ENCODE measurements around the gene DDIT4. TPM values are rescaled to one million over a fixed set of nuclear protein-coding genes. Genes with fewer than 3 reads are reported as not detected.

The DDIT4 gene
- total RNA-seq, 1 experiment from 2014 or later = 872 TPM

DNA sequence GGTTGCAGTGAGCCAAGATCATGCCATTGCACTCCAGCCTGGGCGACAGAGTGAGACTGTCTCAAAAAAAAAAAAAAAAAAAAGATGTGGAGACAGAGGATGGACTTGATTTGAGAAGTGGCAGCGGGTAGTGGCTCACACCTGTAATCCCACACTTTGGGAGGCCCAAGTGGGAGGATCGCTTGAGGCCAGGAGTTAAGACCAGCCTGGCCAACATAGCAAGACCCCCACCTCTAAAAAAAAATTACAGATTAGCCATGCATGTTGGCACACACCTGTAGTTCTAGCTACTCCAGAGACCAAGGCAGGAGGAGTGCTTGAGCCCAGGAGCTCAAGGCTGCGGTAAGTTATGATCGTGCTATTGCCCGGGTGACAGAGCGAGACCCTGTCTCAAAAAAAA is 33.4 kb upstream of the DDIT4 start:
- POLR2A ChIA-PET = interaction anchor here (1.2 to 27.1 kb wide), 7 partner anchors 11 to 80 kb away, joined by 3 to 902 read pairs (median 8); partner anchors contain the start of genes ANAPC16, ASCC1 and DDIT4
- CTCF ChIA-PET = interaction anchor here (0.6 to 1.2 kb wide), 3 partner anchors 10 to 344 kb away, joined by 3 to 4 read pairs (median 3); no protein-coding TSS in a partner anchor

DNA sequence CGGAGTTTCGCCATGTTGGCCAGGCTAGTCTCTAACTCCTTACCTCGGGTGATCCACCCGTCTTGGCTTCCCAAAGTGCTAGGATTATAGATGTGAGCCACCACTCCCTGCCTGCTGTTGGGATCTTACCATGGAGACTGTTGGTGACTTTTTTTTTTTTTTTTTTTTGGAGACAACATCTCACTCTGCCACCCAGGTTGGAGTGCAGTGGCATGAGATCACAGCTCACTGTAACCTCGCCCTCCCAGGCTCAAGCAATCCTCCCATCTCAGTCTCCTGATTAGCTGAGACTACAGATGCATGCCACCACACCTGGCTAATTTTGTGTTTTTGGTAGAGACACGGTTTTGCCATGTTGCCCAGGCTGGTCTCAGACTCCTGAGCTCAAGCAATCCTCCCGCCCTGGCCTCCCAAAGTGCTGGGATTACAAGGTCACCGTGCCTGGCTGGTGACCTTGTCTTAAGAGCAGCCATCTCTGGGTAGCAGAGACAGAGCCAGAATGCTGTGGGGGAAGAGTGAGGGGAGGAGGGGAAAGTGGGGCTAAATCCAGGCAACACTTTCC is 32.0 kb upstream of the DDIT4 start:
- ChIA-PET CTCF (interaction anchor here (0.7 to 1.9 kb wide), 4 partner anchors 19 to 193 kb away, joined by 3 to 7 read pairs (median 4); no protein-coding TSS in a partner anchor), POLR2A (interaction anchor here (0.7 to 27.1 kb wide), 6 partner anchors 13 to 272 kb away, joined by 3 to 902 read pairs (median 8); partner anchors contain the start of genes ANAPC16, ASCC1 and DDIT4)
- Mint-ChIP-seq H3K27me3 (ENCODE audit: insufficient read depth, unreplicated experiment) (no peaks in the 10 kb centered on the region), H3K36me3 (ENCODE audit: insufficient read depth, unreplicated experiment) (peaks cover 9% of the 10 kb centered on the region), H3K4me1 (ENCODE audit: insufficient read depth, unreplicated experiment) (peaks cover 58% of the 10 kb centered on the region), H3K27ac (ENCODE audit: low read depth, unreplicated experiment) (peak overlapping the region; percentile 88), H3K9me3 (ENCODE audit: unreplicated experiment) (no peaks in the 10 kb centered on the region), H3K4me3 (ENCODE audit: unreplicated experiment) (no peak overlapping the region)
- no TSS peak for BruUV-seq (replicated peaks)
- no peak for DNase-seq (ENCODE audit: unreplicated experiment)
- TF ChIP-seq, protein P1, sequence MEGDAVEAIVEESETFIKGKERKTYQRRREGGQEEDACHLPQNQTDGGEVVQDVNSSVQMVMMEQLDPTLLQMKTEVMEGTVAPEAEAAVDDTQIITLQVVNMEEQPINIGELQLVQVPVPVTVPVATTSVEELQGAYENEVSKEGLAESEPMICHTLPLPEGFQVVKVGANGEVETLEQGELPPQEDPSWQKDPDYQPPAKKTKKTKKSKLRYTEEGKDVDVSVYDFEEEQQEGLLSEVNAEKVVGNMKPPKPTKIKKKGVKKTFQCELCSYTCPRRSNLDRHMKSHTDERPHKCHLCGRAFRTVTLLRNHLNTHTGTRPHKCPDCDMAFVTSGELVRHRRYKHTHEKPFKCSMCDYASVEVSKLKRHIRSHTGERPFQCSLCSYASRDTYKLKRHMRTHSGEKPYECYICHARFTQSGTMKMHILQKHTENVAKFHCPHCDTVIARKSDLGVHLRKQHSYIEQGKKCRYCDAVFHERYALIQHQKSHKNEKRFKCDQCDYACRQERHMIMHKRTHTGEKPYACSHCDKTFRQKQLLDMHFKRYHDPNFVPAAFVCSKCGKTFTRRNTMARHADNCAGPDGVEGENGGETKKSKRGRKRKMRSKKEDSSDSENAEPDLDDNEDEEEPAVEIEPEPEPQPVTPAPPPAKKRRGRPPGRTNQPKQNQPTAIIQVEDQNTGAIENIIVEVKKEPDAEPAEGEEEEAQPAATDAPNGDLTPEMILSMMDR (IDR thresholded peaks at IDR 0.05; ENCODE audit: unreplicated experiment) = no peak
- intact Hi-C loops (cut with micrococcal nuclease) = no loop called here

More for the DNA sequence above, 33.4 kb upstream of the DDIT4 start:
- TF ChIP-seq, protein P1 (IDR thresholded peaks at IDR 0.05; ENCODE audit: unreplicated experiment) = no peak
- Mint-ChIP-seq H3K9me3 (ENCODE audit: unreplicated experiment) (no peaks in the 10 kb centered on the region), H3K36me3 (ENCODE audit: insufficient read depth, unreplicated experiment) (peaks cover 23% of the 10 kb centered on the region), H3K4me3 (ENCODE audit: unreplicated experiment) (no peak overlapping the region), H3K27ac (ENCODE audit: low read depth, unreplicated experiment) (peak overlapping the region; percentile 24), H3K27me3 (ENCODE audit: insufficient read depth, unreplicated experiment) (no peaks in the 10 kb centered on the region), H3K4me1 (ENCODE audit: insufficient read depth, unreplicated experiment) (peaks cover 45% of the 10 kb centered on the region)
- BruUV-seq (replicated peaks) = no TSS peak
- DNase-seq (ENCODE audit: unreplicated experiment) = no peak
- intact Hi-C loops (cut with micrococcal nuclease) = no loop called here

DNA sequence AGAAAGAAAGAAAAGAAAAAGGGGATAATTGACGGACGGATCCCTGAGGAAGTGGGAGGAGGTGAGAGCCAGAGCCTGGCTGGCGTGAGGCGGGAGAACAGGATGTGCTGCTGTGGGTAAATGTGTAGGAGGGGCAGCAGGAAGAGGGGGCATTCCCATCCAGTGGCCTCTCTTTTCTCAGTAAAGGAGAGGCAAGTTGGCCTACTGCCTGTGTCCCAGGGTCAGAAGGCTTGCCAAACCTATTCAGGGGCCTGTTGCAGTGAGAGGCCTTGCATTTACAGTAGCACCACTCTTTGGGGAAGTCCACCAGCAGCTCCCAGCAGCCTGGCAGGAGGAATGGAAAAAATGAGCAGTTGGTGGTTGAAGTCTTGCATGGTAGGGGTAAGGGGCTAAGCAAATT is 31.0 kb upstream of the DDIT4 start:
- Mint-ChIP-seq H3K27ac (ENCODE audit: low read depth, unreplicated experiment) (peak overlapping the region; percentile 88), H3K4me3 (ENCODE audit: unreplicated experiment) (peak overlapping the region; percentile 42), H3K4me1 (ENCODE audit: insufficient read depth, unreplicated experiment) (peaks cover 58% of the 10 kb centered on the region), H3K9me3 (ENCODE audit: unreplicated experiment) (no peaks in the 10 kb centered on the region), H3K36me3 (ENCODE audit: insufficient read depth, unreplicated experiment) (peaks cover 6% of the 10 kb centered on the region), H3K27me3 (ENCODE audit: insufficient read depth, unreplicated experiment) (no peaks in the 10 kb centered on the region)
- CTCF ChIA-PET = interaction anchor here (0.7 to 1.9 kb wide), 3 partner anchors 78 to 194 kb away, joined by 3 to 7 read pairs (median 4); no protein-coding TSS in a partner anchor
- TF ChIP-seq, protein P1 (IDR thresholded peaks at IDR 0.05; ENCODE audit: unreplicated experiment) = no peak
- intact Hi-C loops (cut with micrococcal nuclease) = no loop called here
- peak; percentile 94 for DNase-seq (ENCODE audit: unreplicated experiment)
- no TSS peak for BruUV-seq (replicated peaks)
- POLR2A ChIA-PET = interaction anchor here (0.6 to 27.1 kb wide), 12 partner anchors 11 to 111 kb away, joined by 3 to 902 read pairs (median 8); partner anchors contain the start of genes ANAPC16, ASCC1 and DDIT4

DNA sequence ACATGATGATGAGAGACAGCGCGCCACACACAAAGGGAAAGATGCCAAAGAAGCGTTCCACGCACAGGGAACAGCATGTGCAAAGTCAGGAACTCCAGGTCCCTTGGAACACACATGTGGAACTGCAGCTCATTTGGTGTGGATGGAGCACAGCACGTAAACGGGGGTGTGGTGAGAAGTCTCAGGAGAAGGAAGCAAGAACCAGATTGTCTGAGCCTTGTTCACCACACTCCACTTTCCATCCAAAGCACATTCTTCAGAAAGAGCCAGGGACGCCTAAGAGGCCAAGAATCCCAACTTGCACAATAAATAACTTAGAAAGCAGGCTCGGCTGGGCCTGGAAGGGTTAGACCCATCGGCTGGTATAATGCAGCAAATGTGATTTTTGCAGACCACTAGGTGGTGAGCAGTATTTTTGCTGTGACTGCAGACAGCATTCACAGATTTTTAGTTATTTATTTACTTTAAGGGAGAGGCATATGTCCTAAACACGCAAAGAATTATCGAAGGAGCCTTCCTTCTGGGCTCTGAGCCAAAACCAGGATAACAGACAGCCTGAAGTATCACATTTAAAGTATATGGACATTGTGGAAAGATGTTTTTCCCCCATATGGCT is 29.8 kb upstream of the DDIT4 start:
- intact Hi-C loops (cut with micrococcal nuclease) = loop anchor here (1.0 to 2.0 kb wide), 3 partner anchors 29 to 84 kb away; partner anchors contain the start of gene DDIT4
- peaks cover 70% of the 10 kb centered on the region for H3K4me1 Mint-ChIP-seq (ENCODE audit: insufficient read depth, unreplicated experiment)
- POLR2A ChIA-PET = interaction anchor here (0.8 to 27.1 kb wide), 21 partner anchors 9 to 351 kb away, joined by 3 to 902 read pairs (median 5); partner anchors contain the start of gene DDIT4

More for the DNA sequence above, 29.8 kb upstream of the DDIT4 start:
- H3K27me3 Mint-ChIP-seq (ENCODE audit: insufficient read depth, unreplicated experiment) = no peaks in the 10 kb centered on the region
- no TSS peak for BruUV-seq (replicated peaks)
- H3K4me3 Mint-ChIP-seq (ENCODE audit: unreplicated experiment) = peak overlapping the region; percentile 40
- peak; percentile 97 for DNase-seq (ENCODE audit: unreplicated experiment)
- TF ChIP-seq, protein P1 (IDR thresholded peaks at IDR 0.05; ENCODE audit: unreplicated experiment) = peak; percentile 42
- no peaks in the 10 kb centered on the region for H3K9me3 Mint-ChIP-seq (ENCODE audit: unreplicated experiment)
- CTCF ChIA-PET = interaction anchor here (0.9 to 1.5 kb wide), 2 partner anchors 31 to 474 kb away, joined by 3 to 5 read pairs; no protein-coding TSS in a partner anchor
- H3K27ac Mint-ChIP-seq (ENCODE audit: low read depth, unreplicated experiment) = peak overlapping the region; percentile 88
- H3K36me3 Mint-ChIP-seq (ENCODE audit: insufficient read depth, unreplicated experiment) = peaks cover 8% of the 10 kb centered on the region

Data from MCF 10A (cell line).